Stimulated activated naive CD8-positive, alpha-beta T cell treated with anti-CD3 and anti-CD28 coated beads, Interleukin-15, amount 100 ng/mL, for 72 hours (primary cell): ENCODE results near the gene CABCOCO1.
A peak's percentile ranks its signal among the peaks of the same experiment; 100 is the strongest.

ENCODE experiments used
- ATAC-seq: fragments of 150-1000 bp; cut with Tn5 transposase; 2 replicates; pipeline ENCODE4 v1.10.0; 2021; ENCODE audit warnings: mild to moderate bottlenecking, moderate library complexity
- DNase-seq, 2 donors: peaks; one replicate each; pipeline ENCODE4 v3.0.0; 2021 to 2022
- H3K27ac Mint-ChIP-seq, 2 donors: one replicate each; pipeline ENCODE4 v1.8.0; 2022; ENCODE audit warnings: mild to moderate bottlenecking in 2 of 2, mixed read lengths in 2 of 2, moderate library complexity in 2 of 2
- H3K27me3 Mint-ChIP-seq: one replicate; pipeline ENCODE4 v1.8.0; 2022; ENCODE audit warnings: mixed read lengths
- H3K4me1 Mint-ChIP-seq: one replicate; pipeline ENCODE4 v1.8.0; 2022; ENCODE audit warnings: mild to moderate bottlenecking, mixed read lengths
- H3K4me3 Mint-ChIP-seq, 2 donors: one replicate each; pipeline ENCODE4 v1.8.0; 2022; ENCODE audit warnings: mild to moderate bottlenecking in 2 of 2, mixed read lengths in 2 of 2, moderate library complexity in 1 of 2
- H3K9me3 Mint-ChIP-seq, 2 donors: one replicate each; pipeline ENCODE4 v1.8.0; 2022; ENCODE audit warnings: mixed read lengths in 2 of 2

The CABCOCO1 gene

GRCh38 chr10:61793760-61794703 lies 131.3 kb downstream of the CABCOCO1 start:
- H3K4me1 Mint-ChIP-seq: no peaks in the 10 kb centered on the region
- ATAC-seq (no peak), DNase-seq (no peak)
- no peak overlapping the region for H3K4me3 Mint-ChIP-seq
- H3K9me3 Mint-ChIP-seq: no peaks in the 10 kb centered on the region
- H3K27ac Mint-ChIP-seq: no peak overlapping the region
- H3K27me3 Mint-ChIP-seq: peaks cover 12% of the 10 kb centered on the region

- Mint-ChIP-seq H3K27me3 (peaks cover 7% of the 10 kb centered on the region), H3K27ac (no peak overlapping the region), H3K9me3 (no peaks in the 10 kb centered on the region), H3K4me1 (no peaks in the 10 kb centered on the region), H3K4me3 (no peak overlapping the region)
- ATAC-seq (no peak), DNase-seq (no peak)
Measured at GRCh38 chr10:61795147-61795546, 132.4 kb downstream of the CABCOCO1 start.

GRCh38 chr10:61795551-61795950 lies 132.8 kb downstream of the CABCOCO1 start:
- Mint-ChIP-seq H3K27me3 (peaks cover 7% of the 10 kb centered on the region), H3K9me3 (no peaks in the 10 kb centered on the region), H3K4me1 (no peaks in the 10 kb centered on the region), H3K4me3 (no peak overlapping the region), H3K27ac (no peak overlapping the region)
- ATAC-seq (peak; percentile 43), DNase-seq (no peak)

GRCh38 chr10:61796785-61797184 lies 134.1 kb downstream of the CABCOCO1 start:
- H3K27ac Mint-ChIP-seq: no peak overlapping the region
- no peak for DNase-seq
- no peak for ATAC-seq

GRCh38 chr10:61797304-61798153 lies 134.8 kb downstream of the CABCOCO1 start:
- Mint-ChIP-seq H3K27ac (no peak overlapping the region), H3K4me3 (no peak overlapping the region), H3K4me1 (no peaks in the 10 kb centered on the region), H3K9me3 (no peaks in the 10 kb centered on the region), H3K27me3 (no peaks in the 10 kb centered on the region)
- no peak for ATAC-seq
- no peak for DNase-seq

More at GRCh38 chr10:61796785-61797184, 134.1 kb downstream of the CABCOCO1 start:
- Mint-ChIP-seq H3K4me1 (no peaks in the 10 kb centered on the region), H3K9me3 (no peaks in the 10 kb centered on the region), H3K27me3 (peaks cover 5% of the 10 kb centered on the region), H3K4me3 (no peak overlapping the region)

GRCh38 chr10:61798713-61799112 lies 136.0 kb downstream of the CABCOCO1 start:
- H3K27ac Mint-ChIP-seq: no peak overlapping the region
- no peak for DNase-seq
- no peak overlapping the region for H3K4me3 Mint-ChIP-seq
- no peak for ATAC-seq
- H3K9me3 Mint-ChIP-seq: peaks cover 0 to 4% of the 10 kb centered on the region in 2 donors
- H3K27me3 Mint-ChIP-seq: no peaks in the 10 kb centered on the region
- H3K4me1 Mint-ChIP-seq: no peaks in the 10 kb centered on the region

- Mint-ChIP-seq H3K27me3 (no peaks in the 10 kb centered on the region), H3K9me3 (peaks cover 0 to 12% of the 10 kb centered on the region in 2 donors), H3K4me1 (peaks cover 6% of the 10 kb centered on the region), H3K27ac (no peak overlapping the region), H3K4me3 (no peak overlapping the region)
- no peak for ATAC-seq
- DNase-seq: no peak
Measured at GRCh38 chr10:61801484-61801883, 138.8 kb downstream of the CABCOCO1 start.

- Mint-ChIP-seq H3K27me3 (no peaks in the 10 kb centered on the region), H3K4me3 (no peak overlapping the region), H3K27ac (no peak overlapping the region), H3K9me3 (peaks cover 0 to 12% of the 10 kb centered on the region in 2 donors), H3K4me1 (peaks cover 6% of the 10 kb centered on the region)
- ATAC-seq: no peak
- DNase-seq: no peak
Measured at GRCh38 chr10:61803269-61803668, 140.5 kb downstream of the CABCOCO1 start.

- Mint-ChIP-seq H3K4me1 (peaks cover 6% of the 10 kb centered on the region), H3K27me3 (peaks cover 4% of the 10 kb centered on the region), H3K27ac (no peak overlapping the region), H3K9me3 (peaks cover 0 to 12% of the 10 kb centered on the region in 2 donors), H3K4me3 (no peak overlapping the region)
- ATAC-seq (no peak), DNase-seq (no peak)
Measured at GRCh38 chr10:61804414-61804813, 141.7 kb downstream of the CABCOCO1 start.

- Mint-ChIP-seq H3K4me1 (peaks cover 6% of the 10 kb centered on the region), H3K9me3 (peaks cover 0 to 18% of the 10 kb centered on the region in 2 donors), H3K27ac (no peak overlapping the region), H3K27me3 (peaks cover 11% of the 10 kb centered on the region), H3K4me3 (no peak overlapping the region)
- ATAC-seq (no peak), DNase-seq (no peak)
Measured at GRCh38 chr10:61805091-61805490, 142.4 kb downstream of the CABCOCO1 start.

GRCh38 chr10:61810263-61810662 lies 147.5 kb downstream of the CABCOCO1 start:
- peaks cover 10% of the 10 kb centered on the region for H3K4me1 Mint-ChIP-seq
- no peak for ATAC-seq
- peaks cover 0 to 10% of the 10 kb centered on the region in 2 donors for H3K9me3 Mint-ChIP-seq
- peaks cover 24% of the 10 kb centered on the region for H3K27me3 Mint-ChIP-seq
- H3K4me3 Mint-ChIP-seq: no peak overlapping the region
- no peak overlapping the region for H3K27ac Mint-ChIP-seq
- DNase-seq: no peak

GRCh38 chr10:61812052-61812721 lies 149.5 kb downstream of the CABCOCO1 start:
- Mint-ChIP-seq H3K4me1 (peaks cover 10% of the 10 kb centered on the region), H3K4me3 (no peak overlapping the region), H3K27ac (no peak overlapping the region), H3K27me3 (peaks cover 24% of the 10 kb centered on the region), H3K9me3 (peaks cover 0 to 6% of the 10 kb centered on the region in 2 donors)
- no peak for DNase-seq
- peak; percentile 65 for ATAC-seq

GRCh38 chr10:61812920-61813319 lies 150.2 kb downstream of the CABCOCO1 start:
- peaks cover 0 to 6% of the 10 kb centered on the region in 2 donors for H3K9me3 Mint-ChIP-seq
- H3K27me3 Mint-ChIP-seq: peaks cover 24% of the 10 kb centered on the region
- H3K4me1 Mint-ChIP-seq: peaks cover 10% of the 10 kb centered on the region
- H3K27ac Mint-ChIP-seq: no peak overlapping the region
- no peak for ATAC-seq
- no peak for DNase-seq
- H3K4me3 Mint-ChIP-seq: no peak overlapping the region

- Mint-ChIP-seq H3K9me3 (peaks cover 0 to 6% of the 10 kb centered on the region in 2 donors), H3K27me3 (peaks cover 22% of the 10 kb centered on the region), H3K4me3 (no peak overlapping the region), H3K27ac (no peak overlapping the region), H3K4me1 (peaks cover 10% of the 10 kb centered on the region)
- DNase-seq (no peak), ATAC-seq (no peak)
Measured at GRCh38 chr10:61814160-61814559, 151.4 kb downstream of the CABCOCO1 start.

- peaks cover 10% of the 10 kb centered on the region for H3K4me1 Mint-ChIP-seq
- H3K9me3 Mint-ChIP-seq: no peaks in the 10 kb centered on the region
- H3K27me3 Mint-ChIP-seq: peaks cover 12% of the 10 kb centered on the region
- no peak overlapping the region for H3K27ac Mint-ChIP-seq
- ATAC-seq: no peak
- DNase-seq: no peak
- H3K4me3 Mint-ChIP-seq: no peak overlapping the region
Measured at GRCh38 chr10:61815496-61815895, 152.8 kb downstream of the CABCOCO1 start.
